GM18517 (cell line): ENCODE results near the gene TMEM267.
"Not testable (repeated sequence)": the region's sequence is repeated elsewhere in the genome, so short reads cannot be mapped to it uniquely, and the experiment has no call there.

Experiments
- ATAC-seq: cut with Tn5 transposase; IDR thresholded peaks from one replicate; pipeline ENCODE4 v1.9.1; 2021; ENCODE audit warnings: mild to moderate bottlenecking, moderate library complexity; ENCODE audit not compliant: unreplicated experiment

The TMEM267 gene

GRCh38 chr5:43411495-43411894, 72.2 kb downstream of the TMEM267 start:
- no peak for ATAC-seq

- ATAC-seq, result no peak
Observed at GRCh38 chr5:43410414-43410813, 73.3 kb downstream of the TMEM267 start.

- no peak for ATAC-seq
Observed at GRCh38 chr5:43409809-43410271, 73.8 kb downstream of the TMEM267 start.

GRCh38 chr5:43402524-43403066, 81.1 kb downstream of the TMEM267 start:
- ATAC-seq, result not testable (repeated sequence)

GRCh38 chr5:43401827-43402226, 81.8 kb downstream of the TMEM267 start:
- ATAC-seq, result no peak

GRCh38 chr5:43400082-43400481, 83.6 kb downstream of the TMEM267 start:
- no peak for ATAC-seq

GRCh38 chr5:43396762-43397304, 86.8 kb downstream of the TMEM267 start:
- ATAC-seq, result peak; percentile 95
